ENCODE data around the gene TLN1.

GRCh38 chr9:35659340-35659739 lies 72.7 kb downstream of the TLN1 start:
- TF ChIP-seq CTCF (IDR thresholded peaks at IDR 0.05 in 8 of 11, conservative IDR thresholded peaks at IDR 0.05 in 3 of 11) (no peak), POLR2A (IDR thresholded peaks at IDR 0.05) (no peak), POLR2AphosphoS5 (IDR thresholded peaks at IDR 0.05) (peak in 1 of 3 donors; percentile 24)

All from spleen (tissue), 7 donors.